Gastrocnemius medialis (tissue), 4 donors: ENCODE measurements around the gene PCDH9.

Experiments used
- POLR2A ChIP-seq, 2 donors: fragments of 450-650 bp; IDR thresholded peaks; one replicate each; pipeline ENCODE4 v1.6.1; 2017; ENCODE audit warnings: antibody characterized with exemption in 2 of 2, mild to moderate bottlenecking in 2 of 2, moderate library complexity in 2 of 2
- TF ChIP-seq, protein P1 (sequence below), 5 experiments: fragments of 450-650 bp in 3 of 5; fragments of 200-600 bp in 2 of 5; sonication (generic) in 2 of 5; IDR thresholded peaks in 4 of 5; conservative IDR thresholded peaks in 1 of 5; 1 replicate in 4 of 5; 2 replicates in 1 of 5; pipeline ENCODE4 v1.5.1; 2016 to 2019; ENCODE audit warnings: antibody characterized with exemption in 5 of 5, mild to moderate bottlenecking in 3 of 5, moderate library complexity in 3 of 5

GRCh38 chr13:66864627-66865026 lies 365.5 kb downstream of the PCDH9 start:
- TF ChIP-seq POLR2A (IDR thresholded peaks at IDR 0.05) = no peak
- TF ChIP-seq, protein P1, sequence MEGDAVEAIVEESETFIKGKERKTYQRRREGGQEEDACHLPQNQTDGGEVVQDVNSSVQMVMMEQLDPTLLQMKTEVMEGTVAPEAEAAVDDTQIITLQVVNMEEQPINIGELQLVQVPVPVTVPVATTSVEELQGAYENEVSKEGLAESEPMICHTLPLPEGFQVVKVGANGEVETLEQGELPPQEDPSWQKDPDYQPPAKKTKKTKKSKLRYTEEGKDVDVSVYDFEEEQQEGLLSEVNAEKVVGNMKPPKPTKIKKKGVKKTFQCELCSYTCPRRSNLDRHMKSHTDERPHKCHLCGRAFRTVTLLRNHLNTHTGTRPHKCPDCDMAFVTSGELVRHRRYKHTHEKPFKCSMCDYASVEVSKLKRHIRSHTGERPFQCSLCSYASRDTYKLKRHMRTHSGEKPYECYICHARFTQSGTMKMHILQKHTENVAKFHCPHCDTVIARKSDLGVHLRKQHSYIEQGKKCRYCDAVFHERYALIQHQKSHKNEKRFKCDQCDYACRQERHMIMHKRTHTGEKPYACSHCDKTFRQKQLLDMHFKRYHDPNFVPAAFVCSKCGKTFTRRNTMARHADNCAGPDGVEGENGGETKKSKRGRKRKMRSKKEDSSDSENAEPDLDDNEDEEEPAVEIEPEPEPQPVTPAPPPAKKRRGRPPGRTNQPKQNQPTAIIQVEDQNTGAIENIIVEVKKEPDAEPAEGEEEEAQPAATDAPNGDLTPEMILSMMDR (IDR thresholded peaks at IDR 0.05 in 4 of 5, conservative IDR thresholded peaks at IDR 0.05 in 1 of 5) = no peak
